Neural progenitor cell (in vitro differentiated cells): ENCODE measurements around the gene MRPL24. TPM values are rescaled to one million over a fixed set of nuclear protein-coding genes. Genes with fewer than 3 reads are reported as not detected.

ENCODE experiments used
- DNase-seq: peaks from one replicate; pipeline ENCODE4 v3.0.0-alpha.2; 2016; ENCODE audit warnings: low spot score
- H2AFZ ChIP-seq: fragments of 200-600 bp; sonication (generic); replicated peaks from 2 replicates; pipeline ENCODE4 v1.6.1; 2016; ENCODE audit warnings: antibody characterized with exemption
- H3F3A ChIP-seq: fragments of 200-600 bp; sonication (generic); 2 replicates; pipeline ENCODE4 v1.6.1; 2016; ENCODE audit warnings: antibody characterized with exemption, low read depth
- H3K27ac ChIP-seq: fragments of 200-600 bp; sonication (generic); 2 replicates; pipeline ENCODE4 v1.5.1; 2016; ENCODE audit warnings: mild to moderate bottlenecking
- H3K27me3 ChIP-seq: fragments of 200-600 bp; sonication (generic); 2 replicates; pipeline ENCODE4 v1.6.1; 2016; ENCODE audit warnings: mild to moderate bottlenecking, moderate library complexity
- H3K36me3 ChIP-seq: fragments of 200-600 bp; sonication (generic); 2 replicates; pipeline ENCODE4 v1.5.1; 2016
- H3K4me1 ChIP-seq: fragments of 200-600 bp; sonication (generic); 2 replicates; pipeline ENCODE4 v1.6.1; 2016; ENCODE audit warnings: mixed run types
- H3K4me2 ChIP-seq: fragments of 200-600 bp; sonication (generic); 2 replicates; pipeline ENCODE4 v1.6.1; 2016
- H3K4me3 ChIP-seq: fragments of 200-600 bp; sonication (generic); 2 replicates; pipeline ENCODE4 v1.5.1; 2016
- H3K79me2 ChIP-seq: fragments of 200-600 bp; sonication (generic); 2 replicates; pipeline ENCODE4 v1.6.1; 2016; ENCODE audit warnings: low read depth
- H3K9ac ChIP-seq: fragments of 200-600 bp; sonication (generic); 2 replicates; pipeline ENCODE4 v1.6.1; 2016
- H3K9me3 ChIP-seq: fragments of 200-600 bp; sonication (generic); 2 replicates; pipeline ENCODE4 v1.5.1; 2016; ENCODE audit warnings: low read depth
- H4K20me1 ChIP-seq: fragments of 200-600 bp; sonication (generic); 2 replicates; pipeline ENCODE4 v1.6.1; 2016; ENCODE audit warnings: low read depth
- H3K27ac Mint-ChIP-seq: 3 replicates; pipeline ENCODE4 v1.8.0; 2021; ENCODE audit warnings: mixed read lengths
- H3K27me3 Mint-ChIP-seq: 2 replicates; pipeline ENCODE4 v1.8.0; 2022; ENCODE audit warnings: low read depth, mild to moderate bottlenecking, inconsistent platforms, moderate library complexity, mixed read lengths; ENCODE audit not compliant: insufficient read depth
- H3K36me3 Mint-ChIP-seq: 3 replicates; pipeline ENCODE4 v1.8.0; 2021; ENCODE audit warnings: mixed read lengths
- H3K4me1 Mint-ChIP-seq: 3 replicates; pipeline ENCODE4 v1.8.0; 2021; ENCODE audit warnings: mixed read lengths
- H3K4me3 Mint-ChIP-seq: 3 replicates; pipeline ENCODE4 v1.8.0; 2021; ENCODE audit warnings: mild to moderate bottlenecking, moderate library complexity, mixed read lengths
- H3K9me3 Mint-ChIP-seq: 3 replicates; pipeline ENCODE4 v1.8.0; 2020; ENCODE audit warnings: mixed read lengths
- EZH2 ChIP-seq: fragments of 200-600 bp; sonication (generic); IDR thresholded peaks from 2 replicates; pipeline ENCODE4 v1.6.1; 2017; ENCODE audit warnings: antibody characterized with exemption, mild to moderate bottlenecking, moderate library complexity
- EZH2phosphoT487 ChIP-seq: fragments of 200-600 bp; sonication (generic); IDR thresholded peaks from 2 replicates; pipeline ENCODE4 v1.6.1; 2017; ENCODE audit warnings: antibody characterized with exemption
- total RNA-seq: library from RNA; depleted of rRNA; stranded (reverse); fragments of >200 nt; gene quantifications from 2 replicates; pipeline ENCODE4 v1.2.3, GENCODE V29; 2015; ENCODE audit warnings: low replicate concordance
- TF ChIP-seq, protein P1 (sequence below): fragments of 200-600 bp; sonication (generic); IDR thresholded peaks from 2 replicates; pipeline ENCODE4 v1.5.1; 2017; ENCODE audit warnings: antibody characterized with exemption, mild to moderate bottlenecking

Gene MRPL24
- total RNA-seq, 1 donor from 2014 or later, result 21.4 TPM

DNA sequence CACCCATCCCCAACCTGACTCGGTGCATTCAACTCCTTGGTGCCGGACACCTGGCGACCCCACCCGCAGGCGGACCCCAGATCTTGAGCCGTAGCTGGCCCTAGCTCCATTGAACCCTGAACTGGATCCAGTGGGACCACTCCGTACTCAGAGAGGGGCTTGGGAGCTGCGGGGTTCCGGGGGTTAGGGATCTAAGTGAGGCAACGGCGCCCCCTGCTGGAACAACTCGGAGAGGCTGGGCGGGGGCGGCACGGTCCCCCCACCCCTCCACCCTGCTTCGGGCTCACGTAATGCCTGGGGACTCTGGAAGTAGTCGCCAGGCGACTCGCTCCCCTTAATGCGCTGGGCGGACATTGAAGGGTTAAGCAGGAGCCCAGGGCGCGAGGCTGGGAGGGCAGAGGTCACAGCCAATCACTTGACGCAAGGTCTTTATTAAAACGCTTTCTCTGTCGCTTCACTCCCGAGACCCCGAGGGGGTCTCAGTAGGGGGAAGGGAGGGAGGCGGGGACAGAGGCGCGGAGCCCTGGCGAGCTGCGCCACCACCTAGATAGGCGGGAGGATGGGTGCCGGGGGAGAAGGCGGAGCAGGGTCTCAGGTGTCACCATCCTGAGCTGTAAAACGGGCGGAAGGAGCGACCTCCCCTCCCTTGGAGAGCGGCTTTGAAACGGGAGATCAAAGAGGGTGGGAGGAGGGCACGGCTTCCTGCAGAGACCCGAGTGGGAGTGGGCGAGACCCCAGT, 34.8 kb downstream of the MRPL24 start:
- TF ChIP-seq, protein P1, sequence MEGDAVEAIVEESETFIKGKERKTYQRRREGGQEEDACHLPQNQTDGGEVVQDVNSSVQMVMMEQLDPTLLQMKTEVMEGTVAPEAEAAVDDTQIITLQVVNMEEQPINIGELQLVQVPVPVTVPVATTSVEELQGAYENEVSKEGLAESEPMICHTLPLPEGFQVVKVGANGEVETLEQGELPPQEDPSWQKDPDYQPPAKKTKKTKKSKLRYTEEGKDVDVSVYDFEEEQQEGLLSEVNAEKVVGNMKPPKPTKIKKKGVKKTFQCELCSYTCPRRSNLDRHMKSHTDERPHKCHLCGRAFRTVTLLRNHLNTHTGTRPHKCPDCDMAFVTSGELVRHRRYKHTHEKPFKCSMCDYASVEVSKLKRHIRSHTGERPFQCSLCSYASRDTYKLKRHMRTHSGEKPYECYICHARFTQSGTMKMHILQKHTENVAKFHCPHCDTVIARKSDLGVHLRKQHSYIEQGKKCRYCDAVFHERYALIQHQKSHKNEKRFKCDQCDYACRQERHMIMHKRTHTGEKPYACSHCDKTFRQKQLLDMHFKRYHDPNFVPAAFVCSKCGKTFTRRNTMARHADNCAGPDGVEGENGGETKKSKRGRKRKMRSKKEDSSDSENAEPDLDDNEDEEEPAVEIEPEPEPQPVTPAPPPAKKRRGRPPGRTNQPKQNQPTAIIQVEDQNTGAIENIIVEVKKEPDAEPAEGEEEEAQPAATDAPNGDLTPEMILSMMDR, result peak; percentile 84
- TF ChIP-seq EZH2, result no peak
- peak overlapping the region; percentile 61 for H3K4me3 ChIP-seq
- peak overlapping the region; percentile 96 for H3K4me2 ChIP-seq
- H3K36me3 ChIP-seq, result no peaks in the 10 kb centered on the region
- peaks cover 75% of the 10 kb centered on the region for H3F3A ChIP-seq
- H3K79me2 ChIP-seq, result peaks cover 35% of the 10 kb centered on the region
- peak overlapping the region; percentile 97 for H3K27ac Mint-ChIP-seq
- no peaks in the 10 kb centered on the region for H3K36me3 Mint-ChIP-seq
- peaks cover 68% of the 10 kb centered on the region for H3K4me1 Mint-ChIP-seq
- H3K27me3 ChIP-seq, result peaks cover 16% of the 10 kb centered on the region
- no peaks in the 10 kb centered on the region for H3K9me3 ChIP-seq
- peaks cover 70% of the 10 kb centered on the region for H3K4me1 ChIP-seq
- peak; percentile 94 for DNase-seq
- H2AFZ ChIP-seq, result peak overlapping the region; percentile 44
- peak overlapping the region; percentile 87 for H3K4me3 Mint-ChIP-seq
- peak overlapping the region; percentile 91 for H3K27ac ChIP-seq
- no peaks in the 10 kb centered on the region for H3K9me3 Mint-ChIP-seq
- H4K20me1 ChIP-seq, result peaks cover 35% of the 10 kb centered on the region
- no peak overlapping the region for H3K9ac ChIP-seq
- H3K27me3 Mint-ChIP-seq, result peaks cover 18% of the 10 kb centered on the region

DNA sequence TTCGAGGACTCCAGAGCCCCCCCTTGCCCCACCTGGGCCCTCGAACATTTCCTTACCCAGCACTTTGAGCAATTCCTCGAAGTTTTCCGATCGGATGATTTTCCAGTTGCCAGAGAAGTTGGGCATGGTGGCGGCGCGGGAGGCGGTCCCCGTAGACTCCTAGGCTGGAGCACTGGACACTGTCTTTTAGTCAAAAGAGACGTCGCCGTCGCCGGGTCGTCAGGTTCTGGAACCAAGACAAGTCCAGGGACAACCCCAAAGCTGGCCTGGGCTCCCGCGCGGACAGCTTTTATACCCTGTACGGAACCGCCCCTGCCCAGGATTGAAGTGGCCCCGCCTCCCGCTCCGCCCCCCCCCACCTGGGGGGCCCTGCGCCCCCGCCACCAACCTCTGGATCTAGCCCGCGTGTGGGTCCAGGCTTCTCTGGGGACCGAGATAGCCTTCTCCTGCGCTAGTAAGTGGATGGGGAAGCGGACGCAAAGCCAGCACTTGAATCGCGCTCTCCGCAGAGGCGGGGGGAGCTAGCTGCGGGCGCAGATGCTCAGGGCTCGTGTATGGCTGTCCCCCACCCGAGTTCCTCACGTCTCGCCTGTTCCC, 35.5 kb downstream of the MRPL24 start, which contains the start of gene CRABP2:
CRABP2 (minus strand) TSS at position 263 of the 597 bp plus-strand sequence; CDS start at position 126, 137 bp downstream.
- H3K27me3 Mint-ChIP-seq, result peaks cover 16% of the 10 kb centered on the region
- peak within 1 kb of the TSS; percentile 87 for H3K4me3 Mint-ChIP-seq
- Histone ChIP-seq H2AFZ (peak within 1 kb of the TSS; percentile 44), H3K27me3 (peaks cover 16% of the 10 kb centered on the region), H3K4me2 (peak within 1 kb of the TSS; percentile 96), H3K9ac (peak within 1 kb of the TSS; percentile 15), H3F3A (peaks cover 70% of the 10 kb centered on the region), H4K20me1 (peaks cover 39% of the 10 kb centered on the region), H3K9me3 (no peaks in the 10 kb centered on the region), H3K79me2 (peaks cover 35% of the 10 kb centered on the region), H3K36me3 (no peaks in the 10 kb centered on the region), H3K4me3 (peak within 1 kb of the TSS; percentile 61), H3K4me1 (peaks cover 63% of the 10 kb centered on the region), H3K27ac (peak within 1 kb of the TSS; percentile 91)
- peak within 1 kb of the TSS; percentile 97 for H3K27ac Mint-ChIP-seq
- H3K4me1 Mint-ChIP-seq, result peaks cover 62% of the 10 kb centered on the region
- no peaks in the 10 kb centered on the region for H3K9me3 Mint-ChIP-seq
- DNase-seq, result peak; percentile 83
- no peak for TF ChIP-seq EZH2
- TF ChIP-seq EZH2phosphoT487, result no peak
- TF ChIP-seq, protein P1, result no peak
- H3K36me3 Mint-ChIP-seq, result no peaks in the 10 kb centered on the region

DNA sequence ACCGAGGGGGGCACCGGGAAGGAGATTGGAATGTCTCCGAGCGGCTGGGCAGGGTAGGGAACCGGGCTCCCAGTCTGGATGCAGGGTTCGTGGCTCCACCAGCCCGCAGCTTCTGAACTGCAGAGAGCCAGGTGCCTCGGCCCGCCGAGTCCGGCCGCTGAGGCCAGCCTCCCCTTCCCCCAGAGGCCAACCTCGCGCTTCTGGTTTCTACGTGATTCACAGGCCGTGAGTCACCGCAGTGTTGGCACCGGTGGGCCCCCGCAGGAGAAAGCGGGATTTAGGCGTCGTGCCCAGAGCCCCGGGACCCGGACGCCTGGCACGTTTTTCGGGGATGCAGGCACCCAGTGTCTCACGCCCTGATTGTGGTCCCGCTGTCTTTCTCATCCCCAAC, 36.0 kb downstream of the MRPL24 start:
- H3F3A ChIP-seq, result peaks cover 65% of the 10 kb centered on the region
- no peaks in the 10 kb centered on the region for H3K36me3 ChIP-seq
- Mint-ChIP-seq H3K36me3 (peaks cover 4% of the 10 kb centered on the region), H3K9me3 (no peaks in the 10 kb centered on the region), H3K4me3 (peak overlapping the region; percentile 87), H3K27me3 (peaks cover 15% of the 10 kb centered on the region), H3K27ac (no peak overlapping the region), H3K4me1 (peaks cover 57% of the 10 kb centered on the region)
- peaks cover 16% of the 10 kb centered on the region for H3K27me3 ChIP-seq
- peak overlapping the region; percentile 96 for H3K4me2 ChIP-seq
- peak overlapping the region; percentile 15 for H3K9ac ChIP-seq
- peak overlapping the region; percentile 44 for H2AFZ ChIP-seq
- H3K79me2 ChIP-seq, result peaks cover 35% of the 10 kb centered on the region
- TF ChIP-seq, protein P1, result no peak
- TF ChIP-seq EZH2phosphoT487, result no peak
- no peak overlapping the region for H3K27ac ChIP-seq
- H3K4me3 ChIP-seq, result peak overlapping the region; percentile 61
- H3K4me1 ChIP-seq, result peaks cover 58% of the 10 kb centered on the region
- DNase-seq, result peak; percentile 59
- H3K9me3 ChIP-seq, result no peaks in the 10 kb centered on the region
- H4K20me1 ChIP-seq, result peaks cover 39% of the 10 kb centered on the region
